HG03521 (cell line): Measurements from ENCODE around the gene HLA-DRA.

ENCODE experiments used
- ATAC-seq: cut with Tn5 transposase; IDR thresholded peaks from one replicate; pipeline ENCODE4 v1.9.1; 2021; ENCODE audit warnings: mild to moderate bottlenecking, moderate library complexity; ENCODE audit not compliant: unreplicated experiment

The HLA-DRA gene

DNA sequence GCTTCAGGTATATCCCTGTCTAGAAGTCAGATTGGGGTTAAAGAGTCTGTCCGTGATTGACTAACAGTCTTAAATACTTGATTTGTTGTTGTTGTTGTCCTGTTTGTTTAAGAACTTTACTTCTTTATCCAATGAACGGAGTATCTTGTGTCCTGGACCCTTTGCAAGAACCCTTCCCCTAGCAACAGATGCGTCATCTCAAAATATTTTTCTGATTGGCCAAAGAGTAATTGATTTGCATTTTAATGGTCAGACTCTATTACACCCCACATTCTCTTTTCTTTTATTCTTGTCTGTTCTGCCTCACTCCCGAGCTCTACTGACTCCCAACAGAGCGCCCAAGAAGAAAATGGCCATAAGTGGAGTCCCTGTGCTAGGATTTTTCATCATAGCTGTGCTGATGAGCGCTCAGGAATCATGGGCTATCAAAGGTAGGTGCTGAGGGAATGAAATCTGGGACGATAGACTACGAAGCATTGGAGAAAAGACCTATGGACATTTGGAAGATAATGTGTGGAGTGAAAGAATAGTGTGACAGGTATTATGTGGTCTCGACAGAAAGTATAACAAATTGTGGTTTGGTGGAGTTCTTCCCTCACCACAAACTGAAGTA lies at the start of gene HLA-DRA:
HLA-DRA (plus strand) TSS at position 286 of the 613 bp plus-strand sequence; CDS start at position 350, 64 bp downstream.
- ATAC-seq: peak; percentile 68

DNA sequence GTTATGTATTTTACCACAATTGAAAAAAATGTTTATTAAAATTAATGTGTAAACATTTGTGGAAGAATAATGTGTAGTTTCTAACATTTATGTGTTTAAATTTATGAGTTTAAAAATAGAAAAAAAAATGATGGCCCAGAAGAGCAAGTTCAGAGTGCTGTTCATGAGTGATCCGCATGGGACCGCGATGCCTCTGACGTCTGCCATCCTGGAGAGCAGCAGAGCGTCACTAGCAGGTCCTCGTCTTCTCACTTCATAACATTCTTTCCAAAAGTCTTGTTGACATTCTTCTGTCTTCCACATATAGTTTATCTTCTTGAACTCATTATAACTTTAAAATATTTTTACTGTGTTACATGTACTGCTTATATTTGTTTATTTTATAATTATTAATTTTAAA lies 48.2 kb upstream of the HLA-DRA start:
- ATAC-seq: no peak

DNA sequence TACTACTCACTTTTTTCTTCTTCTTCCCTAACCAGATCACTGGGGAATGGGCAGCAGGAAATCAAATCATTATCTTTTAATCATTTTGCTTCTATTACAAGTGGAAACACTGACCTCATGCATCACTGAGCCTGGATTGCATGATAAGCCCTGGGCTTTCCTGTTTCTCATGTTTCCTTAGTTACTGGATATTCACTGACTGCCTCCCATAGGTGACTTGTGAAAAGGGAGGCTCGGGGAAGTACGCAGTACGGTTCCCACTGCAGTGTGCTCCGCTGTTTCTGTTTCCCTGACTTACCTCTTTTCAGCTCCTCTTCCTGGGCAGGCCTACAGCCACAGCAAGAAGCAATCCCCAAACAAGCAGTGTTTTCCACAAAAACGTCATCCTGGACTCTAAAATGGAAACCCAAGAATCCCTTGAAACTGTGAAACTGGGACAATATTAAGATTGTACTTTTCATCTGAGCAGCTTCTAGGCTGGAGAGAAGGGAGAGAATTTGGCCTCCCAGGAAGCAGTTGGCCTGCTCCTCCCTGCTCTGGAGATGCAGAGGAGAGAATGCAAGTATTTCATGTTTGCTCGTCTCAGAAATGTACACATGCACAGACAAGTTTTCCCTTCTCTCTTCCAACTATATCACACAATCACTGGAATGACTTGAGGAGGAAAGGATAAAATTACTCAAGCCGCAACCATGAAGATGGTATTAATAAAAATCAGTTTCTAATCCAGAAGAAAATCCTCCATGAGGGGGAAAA lies 45.8 kb upstream of the HLA-DRA start:
- ATAC-seq: no peak

DNA sequence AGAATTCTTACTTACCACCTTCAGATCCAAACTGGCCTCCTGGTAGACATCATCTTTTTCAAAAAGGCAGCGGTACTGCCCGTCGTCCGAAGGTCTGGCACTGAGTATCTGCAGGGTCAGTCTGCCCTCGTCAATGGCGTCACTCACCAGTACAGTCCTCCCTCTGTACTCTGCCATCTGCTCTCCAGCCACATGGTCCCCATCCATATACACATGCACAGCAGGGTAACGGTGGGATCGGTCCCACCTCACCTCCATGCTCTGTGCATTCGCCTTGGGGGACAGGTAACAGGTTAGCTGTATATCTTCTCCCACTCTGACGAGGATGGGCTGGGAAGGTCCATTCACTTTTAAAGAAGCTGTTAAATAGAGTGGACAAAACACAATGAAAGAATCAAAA lies 43.7 kb upstream of the HLA-DRA start:
- ATAC-seq: no peak

DNA sequence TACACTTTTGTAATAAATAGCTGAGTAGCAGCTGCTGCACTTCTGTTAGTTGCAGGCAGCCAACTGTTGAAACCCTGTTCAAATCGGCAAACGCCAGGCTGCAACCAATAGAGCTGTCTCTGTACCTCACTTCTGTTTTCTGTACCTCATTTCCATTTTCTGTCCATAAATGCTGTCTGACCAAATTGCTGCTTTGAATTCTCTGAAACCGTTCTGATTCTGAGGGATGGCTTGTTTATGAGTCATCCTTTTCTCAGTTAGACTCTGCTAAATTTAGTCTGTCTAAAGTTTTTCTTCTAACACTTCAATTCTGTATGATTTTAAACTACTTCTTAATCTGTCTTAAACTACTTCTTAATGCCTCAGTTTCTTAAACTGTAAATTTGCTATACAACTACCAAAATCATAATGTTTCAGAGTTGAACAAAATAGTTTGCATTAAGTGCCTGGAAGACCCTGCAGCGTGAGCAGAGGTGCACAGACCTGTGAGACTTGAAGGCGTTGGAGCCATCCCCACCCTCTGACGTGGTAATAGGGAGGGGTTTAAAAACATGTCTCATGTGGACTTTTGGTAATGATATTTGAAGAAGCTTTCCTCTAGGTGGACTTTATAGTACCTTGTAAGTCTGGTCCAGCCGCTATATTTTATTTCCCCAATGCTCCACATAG lies 42.3 kb upstream of the HLA-DRA start:
- ATAC-seq: peak; percentile 77

DNA sequence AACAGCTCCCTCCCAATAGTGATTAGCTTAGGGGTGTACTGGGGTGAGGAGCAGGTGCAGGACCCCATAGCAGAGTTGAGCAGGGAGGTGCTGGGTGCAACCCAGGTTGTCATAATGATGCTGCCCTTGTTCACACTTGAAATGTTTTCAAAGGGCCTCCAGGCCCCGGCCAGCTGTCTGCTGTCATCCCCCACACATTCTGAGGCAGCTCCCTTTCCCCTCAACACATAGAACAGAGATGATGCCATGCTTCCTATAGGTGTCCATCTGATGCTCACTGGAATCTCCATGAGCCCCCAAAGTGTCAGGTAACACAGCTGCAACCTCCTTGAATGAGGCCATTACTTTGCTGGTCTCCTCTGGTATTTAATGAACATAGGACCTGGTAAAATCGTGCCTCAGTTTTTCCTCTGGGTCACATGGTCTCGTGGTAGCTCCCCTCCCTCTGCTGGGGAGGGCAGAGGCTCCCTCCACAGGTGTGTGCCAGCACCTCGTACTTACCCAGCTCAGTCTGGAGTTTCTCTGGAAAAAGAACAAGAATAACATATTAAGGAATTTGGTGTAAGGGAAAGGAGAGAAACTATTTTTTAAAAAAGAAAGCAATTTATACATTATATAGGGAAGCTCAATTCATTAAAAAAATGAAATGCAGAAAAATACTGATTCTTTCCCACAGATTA lies 38.3 kb upstream of the HLA-DRA start:
- no peak for ATAC-seq

DNA sequence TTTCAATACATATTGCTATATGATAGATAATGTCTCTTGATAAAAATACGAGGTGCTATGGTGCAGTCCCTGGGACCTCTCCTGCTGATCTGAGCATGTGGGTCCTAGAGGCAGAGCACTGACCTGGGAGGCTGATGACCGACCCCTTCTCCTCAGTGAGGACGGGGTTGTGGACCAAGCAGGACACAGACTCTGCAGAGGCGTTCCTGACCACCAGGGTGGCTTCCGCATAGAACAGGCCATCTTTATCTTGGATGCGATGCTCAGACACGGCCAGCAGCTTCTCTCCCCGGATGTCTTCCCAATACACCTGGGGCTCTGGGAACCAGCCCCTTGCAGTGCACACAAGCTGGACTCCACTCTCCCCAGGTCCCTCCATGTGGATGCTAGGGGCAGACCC lies 36.9 kb upstream of the HLA-DRA start:
- ATAC-seq: no peak

DNA sequence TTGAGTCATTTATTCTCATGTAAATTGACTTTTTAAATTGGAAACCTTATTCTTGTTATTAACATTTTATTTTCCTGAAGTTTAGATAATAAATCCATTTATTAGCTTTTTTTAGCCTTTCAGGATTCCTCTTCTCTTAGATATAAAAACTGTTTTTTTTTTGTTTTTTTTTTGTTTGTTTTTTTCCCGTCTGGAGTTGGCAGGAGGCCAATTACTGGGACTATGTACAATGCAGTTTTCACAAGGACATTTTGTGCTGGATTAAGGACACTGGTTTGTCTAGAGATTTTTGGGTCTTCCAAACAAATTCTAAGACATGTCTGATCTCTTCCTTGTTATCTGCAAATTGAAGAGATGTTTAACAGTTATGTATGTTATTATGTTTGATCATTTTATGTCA lies 34.0 kb upstream of the HLA-DRA start:
- no peak for ATAC-seq

DNA sequence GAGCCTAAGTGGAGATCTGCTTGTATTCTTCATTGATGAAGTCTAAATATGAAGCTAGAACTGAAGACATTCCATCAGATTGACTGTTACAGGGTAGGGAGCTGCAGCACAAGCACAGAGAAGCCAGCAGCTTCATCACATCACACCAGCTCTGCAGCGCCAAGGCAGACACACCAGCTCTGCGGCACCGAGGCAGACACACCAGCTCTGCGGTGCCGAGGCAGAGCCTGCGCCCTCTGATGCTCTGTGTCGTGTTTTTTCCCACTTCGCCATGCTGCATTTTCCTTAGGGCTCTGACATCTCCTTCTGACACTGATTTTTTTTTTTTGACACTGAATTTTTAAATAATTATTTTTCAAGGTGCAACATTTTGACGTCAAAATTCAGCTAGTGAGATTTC lies 33.5 kb upstream of the HLA-DRA start:
- no peak for ATAC-seq

DNA sequence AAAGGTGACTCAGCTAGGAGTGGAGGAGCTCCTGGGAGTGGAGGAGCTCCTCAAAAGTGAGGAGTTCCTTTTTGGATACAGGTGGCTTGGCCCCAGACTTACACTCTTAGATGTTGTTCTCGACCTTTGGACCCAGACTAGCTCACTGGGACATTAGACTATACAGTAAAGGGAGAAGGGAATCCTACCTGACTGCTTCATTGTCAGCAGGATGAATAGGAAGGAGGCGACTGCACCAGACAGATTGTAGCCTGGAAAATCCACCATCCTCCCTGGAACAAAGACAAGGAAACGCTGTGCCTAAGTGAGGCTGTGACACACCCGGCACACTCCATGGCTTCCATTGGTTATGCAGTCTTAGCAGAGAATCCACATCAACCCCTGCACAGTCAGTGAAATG lies 32.8 kb upstream of the HLA-DRA start, which contains the start of gene BTNL2:
BTNL2 (minus strand) TSS at position 325 of the 400 bp plus-strand sequence; CDS start at position 267, 58 bp downstream.
- no peak for ATAC-seq

DNA sequence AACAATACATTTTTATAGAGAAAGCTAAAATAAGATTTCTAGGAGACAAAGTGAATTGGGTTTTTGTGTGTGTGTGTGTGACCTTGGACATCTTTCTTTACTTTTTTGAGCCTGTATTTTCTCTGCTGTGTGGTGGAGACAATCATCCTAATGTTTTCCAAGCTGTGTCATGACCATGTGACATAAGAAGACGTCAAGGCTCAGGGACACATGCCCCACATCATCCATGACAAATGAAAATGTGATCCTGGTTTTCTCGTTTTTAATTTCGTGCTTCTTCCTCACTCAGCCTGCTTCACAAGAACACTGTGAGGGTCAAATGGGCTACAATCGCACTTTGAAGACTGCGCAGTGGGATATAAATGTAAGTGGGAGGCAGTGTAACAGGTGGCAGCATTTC lies 28.8 kb upstream of the HLA-DRA start:
- no peak for ATAC-seq

DNA sequence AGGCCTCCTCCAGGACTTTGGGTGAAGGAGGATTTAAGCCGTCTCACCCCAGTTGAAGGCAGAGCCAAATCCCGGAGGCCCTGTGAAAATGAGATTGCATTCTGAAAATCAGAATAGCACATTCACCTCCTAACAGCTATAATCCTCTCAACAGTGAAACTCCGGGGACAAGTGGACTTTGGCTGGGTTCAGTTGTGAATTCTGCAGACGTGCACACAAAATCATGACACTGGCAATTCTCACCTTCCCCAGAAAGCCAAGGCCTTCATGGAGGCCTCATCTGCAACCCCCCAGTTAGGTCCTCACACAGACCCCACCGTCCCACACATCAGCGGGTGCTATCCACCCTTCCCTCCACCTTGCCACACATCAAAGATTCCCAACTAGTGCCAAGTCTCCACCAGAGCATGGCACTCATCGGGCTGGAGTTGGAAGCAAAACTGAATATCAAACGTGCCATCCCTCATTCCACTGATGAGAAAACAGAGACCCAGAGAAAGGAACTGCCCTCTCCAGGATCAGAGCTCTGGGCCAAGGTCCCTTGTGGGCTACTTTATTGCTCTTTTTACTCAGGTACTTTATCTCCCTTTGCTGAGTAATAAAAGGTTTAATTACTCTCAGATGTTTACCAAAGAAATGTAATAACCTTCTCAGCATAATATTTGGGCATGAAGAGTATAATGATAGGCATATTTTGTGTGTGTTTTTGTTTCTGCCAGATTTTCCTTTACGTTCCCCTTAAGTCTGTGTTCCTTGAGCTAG lies 27.9 kb upstream of the HLA-DRA start:
- no peak for ATAC-seq

DNA sequence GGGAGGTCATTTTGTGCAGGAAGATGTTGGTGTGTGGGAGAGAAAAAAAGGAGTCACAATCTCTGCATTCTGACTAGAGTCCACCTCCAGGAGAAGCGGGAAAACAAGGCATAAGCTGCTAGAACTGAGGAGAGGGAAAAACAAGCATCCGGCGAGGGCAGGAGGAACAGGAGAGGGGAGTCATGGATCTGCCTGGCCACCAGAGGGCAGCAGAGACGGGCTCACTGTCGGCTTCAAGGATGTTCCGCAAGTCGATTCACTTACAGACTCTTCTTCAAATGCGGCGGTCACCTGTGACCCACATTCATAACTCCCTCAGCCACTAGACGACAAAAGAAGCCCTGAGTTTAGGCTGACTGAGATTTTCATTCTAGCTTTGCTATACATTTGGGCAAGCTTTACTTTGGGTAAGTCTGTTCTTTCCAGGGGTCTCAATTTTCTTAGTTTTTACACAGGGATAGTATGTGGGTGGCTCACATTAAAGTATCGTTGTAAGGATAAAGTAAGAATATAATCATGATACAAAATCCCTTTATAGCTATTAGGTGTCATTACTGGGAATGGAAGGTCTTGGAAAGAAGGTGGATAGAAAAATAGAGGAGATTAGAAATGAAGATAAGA lies 26.1 kb upstream of the HLA-DRA start:
- no peak for ATAC-seq

DNA sequence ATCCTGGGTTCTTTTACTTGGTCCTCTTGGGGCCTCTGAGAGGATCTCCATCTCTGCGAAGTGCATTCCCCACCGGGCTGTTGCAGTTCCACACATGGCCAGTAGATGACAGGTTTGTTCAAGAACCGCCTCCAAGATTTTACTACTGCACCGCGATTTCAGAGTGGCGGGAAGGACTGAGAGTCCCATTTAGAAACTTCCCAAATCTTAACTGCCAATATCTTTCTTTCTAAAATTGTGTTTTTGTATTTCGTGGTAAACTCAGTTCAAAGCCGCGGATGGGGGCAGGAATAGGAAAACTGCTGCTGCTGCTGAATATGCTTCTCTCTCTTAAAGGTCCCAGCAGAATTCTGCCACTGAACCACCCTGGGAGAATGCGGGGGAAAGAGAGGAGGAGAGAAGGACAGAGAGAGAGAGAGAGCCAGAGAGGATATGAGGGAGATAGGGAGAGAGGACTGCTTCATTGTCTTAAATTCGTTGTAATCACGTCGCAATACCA lies 24.1 kb upstream of the HLA-DRA start:
- no peak for ATAC-seq

DNA sequence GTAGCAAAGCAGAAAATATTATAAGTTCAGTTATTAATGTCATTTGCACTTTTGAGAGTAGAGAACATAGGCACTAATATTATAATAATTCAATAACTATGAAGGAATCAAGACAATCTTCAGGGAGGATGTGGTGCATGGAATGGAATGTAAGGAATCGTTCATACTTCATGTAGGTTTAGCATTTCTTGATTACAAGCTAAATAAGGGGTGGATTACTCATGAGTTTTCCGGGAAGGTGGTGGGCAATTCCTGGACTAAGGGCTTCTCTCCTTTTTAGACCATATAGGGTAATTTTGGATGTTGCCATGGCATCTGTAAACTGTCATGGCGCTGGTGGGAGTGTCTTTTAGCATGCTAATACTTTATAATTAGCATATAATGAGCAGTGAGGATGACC lies 23.7 kb upstream of the HLA-DRA start:
- ATAC-seq: no peak

DNA sequence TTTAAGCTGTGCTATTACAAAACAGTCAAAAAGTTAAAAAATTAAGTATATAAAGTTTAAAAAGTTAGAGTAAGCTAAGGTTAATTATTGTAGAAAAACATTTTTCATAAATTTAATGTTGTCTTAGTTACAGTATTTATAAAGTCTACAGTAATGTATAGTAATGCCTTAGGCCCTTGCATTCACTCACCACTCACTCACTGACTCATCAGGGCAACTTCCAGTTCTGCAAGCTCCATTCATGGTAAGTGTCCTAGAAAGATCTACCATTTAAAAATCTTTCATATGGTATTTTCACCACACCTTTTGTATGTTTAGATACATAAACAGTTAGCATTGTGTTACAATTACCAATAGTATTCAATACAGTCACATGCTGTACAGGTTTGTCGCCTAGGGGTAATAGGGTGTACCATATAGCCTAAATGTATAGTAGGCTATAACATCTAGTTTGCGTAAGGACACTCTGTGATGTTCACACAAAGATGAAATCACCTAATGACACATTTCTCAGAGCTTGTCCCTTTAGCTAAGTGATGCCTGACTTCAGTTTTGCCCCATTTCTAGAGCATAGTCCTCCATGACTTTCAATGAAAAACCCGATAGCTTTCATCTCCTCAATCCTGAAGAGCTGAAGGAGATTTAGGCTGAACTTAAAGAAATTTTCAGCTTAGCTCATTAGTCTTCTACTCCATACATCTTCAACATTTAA lies 14.9 kb upstream of the HLA-DRA start:
- no peak for ATAC-seq

DNA sequence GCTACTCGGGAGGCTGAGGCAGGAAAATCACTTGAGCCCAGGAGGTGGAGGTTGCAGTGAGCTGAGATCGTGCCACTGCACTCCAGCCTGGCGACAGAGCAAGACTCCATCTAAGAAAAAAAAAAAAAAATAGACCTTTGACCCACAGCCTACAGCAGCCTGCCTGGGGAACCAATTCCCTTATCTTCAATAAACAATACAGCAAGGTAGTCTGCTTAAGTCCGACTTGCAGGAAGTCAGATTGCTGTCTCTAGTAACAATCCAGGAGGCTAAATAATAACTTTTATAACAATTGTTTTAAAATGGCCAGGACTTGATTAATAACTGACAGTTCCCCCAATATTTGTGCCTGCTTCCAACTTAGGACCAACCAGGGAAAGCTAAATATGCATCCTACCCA lies 13.3 kb upstream of the HLA-DRA start:
- no peak for ATAC-seq

DNA sequence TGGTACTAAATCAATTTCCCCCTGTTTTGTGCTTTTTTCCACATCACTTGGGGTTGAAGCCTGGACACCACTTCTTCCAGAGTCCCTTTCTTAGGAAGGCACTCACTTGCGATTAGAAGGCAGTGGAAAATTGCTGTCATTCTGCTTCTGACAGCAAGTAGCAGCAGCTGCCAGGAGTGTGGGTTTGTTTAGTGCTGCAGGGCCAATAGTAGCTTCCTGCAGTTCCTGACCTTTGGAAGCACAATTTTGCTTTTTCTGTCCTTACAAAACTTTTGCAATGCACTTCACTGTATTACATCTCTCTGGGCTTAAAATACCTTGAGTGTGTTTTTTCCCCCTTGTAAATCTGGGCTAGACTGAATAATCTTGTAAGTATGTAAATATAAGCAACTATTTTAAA lies 12.5 kb upstream of the HLA-DRA start:
- ATAC-seq: no peak

DNA sequence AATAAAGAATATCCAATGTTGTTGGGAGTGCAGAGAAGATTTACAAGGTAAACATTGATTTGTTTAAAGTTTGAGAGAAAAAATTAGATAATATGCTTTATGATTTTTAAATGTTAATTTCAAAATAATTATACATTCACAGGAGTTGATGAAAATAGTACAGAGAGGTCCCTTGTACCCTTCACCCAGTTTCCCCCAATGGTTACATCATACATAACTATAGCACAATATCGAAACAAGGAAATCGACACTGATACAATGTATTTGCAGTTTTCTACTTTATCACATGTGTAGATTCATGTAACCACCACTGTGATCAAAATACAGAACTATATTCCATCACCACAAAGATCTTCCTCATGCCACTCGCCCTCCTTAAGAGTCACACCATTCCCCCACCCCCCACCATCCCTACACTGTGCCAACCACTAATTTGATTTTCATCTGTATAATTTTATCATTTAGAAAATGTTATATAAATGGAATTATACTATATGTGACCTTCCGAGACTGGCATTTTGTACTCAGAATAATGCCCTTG lies 11.7 kb upstream of the HLA-DRA start:
- no peak for ATAC-seq
